Measurements from ENCODE around the gene RPL22.

The RPL22 gene

DNA sequence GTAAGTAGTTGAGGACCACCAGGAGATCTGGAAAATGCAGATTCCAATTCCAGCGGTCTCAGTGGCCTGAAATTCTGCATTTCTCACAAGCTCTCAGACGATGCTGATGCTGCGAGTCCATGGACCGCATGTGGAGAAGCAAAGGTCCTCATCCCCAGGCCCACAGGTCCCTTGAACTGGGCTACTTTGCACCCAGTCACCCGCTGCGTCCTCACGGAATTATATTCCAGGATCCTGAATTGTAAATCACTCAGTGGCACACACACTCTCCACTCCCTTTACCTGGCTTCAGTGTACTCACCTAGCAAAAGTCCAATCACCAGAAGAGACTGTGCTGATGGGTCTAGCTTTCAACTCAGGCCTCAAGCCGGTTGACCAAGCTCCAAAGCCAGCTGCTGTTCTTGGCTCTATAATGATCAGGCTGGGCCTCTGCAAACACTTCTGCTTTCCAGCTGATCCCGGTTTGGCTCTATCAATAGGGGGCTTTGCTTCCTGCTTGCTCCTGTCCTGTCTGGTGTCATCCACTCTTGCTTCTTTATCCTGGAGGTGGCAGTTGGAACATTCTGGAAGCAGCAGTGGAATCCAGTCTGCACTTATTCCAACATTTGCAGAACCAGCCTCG is 904 bp upstream of the RPL22 start:
- no peak for DNase-seq (ENCODE audit: low spot score)

DNA sequence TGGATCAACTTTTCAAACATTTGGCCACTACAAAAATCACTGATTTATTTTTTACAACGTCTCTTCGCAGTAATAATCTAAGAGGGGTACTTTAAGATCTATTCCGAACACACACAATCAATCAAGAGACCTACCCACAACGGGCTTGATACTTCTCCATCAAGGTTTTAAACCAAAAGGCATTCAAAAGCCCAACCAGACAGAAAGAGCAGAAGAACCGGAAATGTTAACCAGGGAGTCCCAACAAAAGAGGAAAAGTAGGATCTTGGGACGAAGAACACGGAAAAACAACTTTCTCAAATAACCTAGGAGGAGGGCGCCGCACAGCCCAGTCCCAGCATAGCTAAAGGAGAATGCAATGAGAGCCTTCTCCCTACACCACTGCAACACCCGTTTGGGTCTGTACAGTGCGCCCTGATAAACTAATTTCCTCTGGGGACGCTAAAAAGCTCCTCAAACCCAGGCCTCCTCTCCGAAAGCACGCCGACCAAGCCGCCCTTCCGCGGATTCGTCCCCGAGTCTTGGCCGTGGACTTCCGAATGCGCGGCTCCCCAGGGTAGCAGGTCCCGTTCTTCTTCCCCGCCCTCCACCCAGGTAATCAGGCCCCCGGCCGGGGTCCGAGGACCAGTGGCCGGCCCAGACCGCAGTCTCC is 623 bp downstream of the RPL22 start:
- no peak for DNase-seq (ENCODE audit: low spot score)

DNA sequence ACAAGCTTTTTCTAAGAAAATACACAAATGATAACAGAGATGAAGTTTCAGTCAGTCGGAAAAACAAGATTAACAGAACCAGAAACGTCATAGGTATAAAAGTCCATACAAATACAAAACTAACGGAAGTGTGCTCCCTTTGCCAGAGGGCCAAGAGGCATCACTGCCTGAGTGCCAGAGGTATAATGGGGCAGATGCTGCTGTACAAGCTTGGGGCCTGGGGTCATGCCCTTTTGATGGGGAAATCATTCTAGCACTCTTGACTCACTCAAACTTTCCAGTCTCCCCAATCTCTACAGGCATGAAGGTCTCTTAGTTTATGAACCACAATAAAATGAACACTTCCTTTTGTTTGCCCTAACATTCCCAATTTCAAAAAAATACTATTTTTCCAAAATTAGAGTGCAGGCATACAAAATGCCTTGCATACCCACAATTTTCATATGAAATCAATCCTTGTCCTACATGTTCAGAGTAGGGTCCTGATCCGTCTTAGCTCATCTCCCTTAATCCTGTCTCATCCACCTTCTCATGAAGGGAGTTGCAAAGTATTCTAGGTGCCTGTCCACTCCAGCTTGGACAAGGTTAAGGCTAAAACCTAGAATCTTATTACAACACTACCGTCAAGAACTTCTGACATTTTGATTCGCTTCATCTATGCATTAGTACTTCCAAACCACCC is 1.5 kb downstream of the RPL22 start:
- DNase-seq (ENCODE audit: low spot score) = no peak

DNA sequence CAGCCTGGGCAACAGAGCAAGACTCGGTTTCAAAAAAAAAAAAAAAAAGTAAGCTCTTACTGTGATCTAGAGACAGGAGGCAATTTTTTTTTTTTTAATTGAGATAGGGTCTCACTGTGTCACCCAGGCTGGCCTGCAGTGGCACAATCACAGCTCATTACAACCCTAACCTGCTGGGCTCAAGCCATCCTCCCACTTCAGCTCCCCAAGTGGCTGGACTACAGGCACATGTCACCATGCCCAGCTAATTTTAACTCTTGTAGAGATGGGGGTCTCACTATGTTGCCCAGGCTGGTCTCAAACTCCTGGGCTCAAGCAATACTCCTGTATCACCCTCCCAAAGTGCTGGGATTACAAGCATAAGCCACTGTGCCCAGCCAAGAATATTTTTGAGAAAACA is 7.4 kb downstream of the RPL22 start:
- DNase-seq (ENCODE audit: low spot score) = no peak

DNA sequence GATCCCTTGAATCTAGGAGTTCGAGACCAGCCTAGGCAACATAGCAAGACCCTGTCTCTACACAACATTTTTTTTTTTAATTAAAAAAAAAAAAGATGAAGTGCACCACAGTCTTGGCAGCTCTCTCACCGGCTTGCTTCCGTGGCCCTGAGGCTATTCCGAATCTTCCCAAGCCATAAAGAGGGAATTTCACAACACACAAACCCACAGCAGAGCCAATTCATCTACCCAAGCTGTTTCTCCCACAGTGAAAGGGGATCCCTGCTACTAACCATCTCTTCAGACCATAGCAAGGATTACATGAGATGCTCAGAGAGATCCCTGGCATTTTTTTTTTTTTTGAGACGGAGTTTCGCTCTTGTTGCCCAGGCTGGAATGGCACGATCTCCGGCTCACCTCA is 10.9 kb downstream of the RPL22 start:
- DNase-seq (ENCODE audit: low spot score) = no peak

DNA sequence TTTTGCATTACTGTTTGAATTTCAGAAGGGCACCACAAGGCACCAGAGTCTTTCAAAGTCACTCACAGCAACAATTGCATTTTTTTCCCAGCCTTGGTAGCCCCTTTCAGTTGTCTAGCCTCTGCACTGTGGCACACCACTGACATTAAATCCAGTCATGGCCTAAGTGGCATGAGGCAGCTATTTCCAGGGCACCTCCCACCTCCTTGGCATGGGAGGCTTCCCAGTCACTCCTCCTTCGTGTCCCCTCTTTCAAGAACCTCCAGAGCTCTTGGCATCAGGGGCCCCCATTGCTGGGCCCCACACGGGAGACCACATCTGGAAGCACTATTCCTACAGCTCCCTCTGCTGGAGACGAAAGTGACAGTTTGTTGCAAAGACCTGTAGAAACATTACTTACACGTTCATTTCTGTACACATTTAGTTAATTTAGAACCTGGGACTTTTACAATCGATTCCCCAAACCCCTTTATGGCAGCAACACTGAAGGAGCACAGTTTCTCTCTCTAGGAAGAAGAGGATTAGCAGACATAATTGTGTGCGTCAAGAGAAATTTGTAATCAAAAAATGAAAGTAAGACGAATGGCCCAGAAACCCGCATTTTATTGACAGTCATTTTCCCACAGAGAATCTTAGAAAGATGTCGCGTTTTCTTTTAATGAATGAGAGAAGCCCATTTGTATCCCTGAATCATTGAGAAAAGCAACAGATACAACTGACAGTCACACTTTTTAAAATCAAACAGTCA is 13.6 kb downstream of the RPL22 start:
- DNase-seq (ENCODE audit: low spot score) = no peak

DNA sequence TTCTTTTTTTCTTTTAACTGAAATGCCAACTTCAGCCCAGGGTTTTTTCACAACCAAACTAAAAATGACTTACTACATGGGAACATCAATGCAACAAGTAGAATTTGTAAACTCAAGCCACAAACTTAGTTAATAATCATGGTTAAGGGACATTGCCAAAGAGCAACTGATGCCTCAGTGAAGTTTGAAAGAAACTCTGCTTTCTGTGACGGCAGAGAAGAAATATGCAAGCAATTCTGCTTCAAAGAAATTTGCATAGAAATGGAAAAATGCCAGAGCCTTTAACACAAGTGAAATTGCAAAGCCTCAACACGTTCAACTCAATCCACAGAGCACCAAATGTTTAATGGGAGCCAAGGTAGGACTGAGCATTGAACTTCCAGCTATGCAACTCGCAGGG is 14.2 kb downstream of the RPL22 start:
- DNase-seq (ENCODE audit: low spot score) = no peak

DNA sequence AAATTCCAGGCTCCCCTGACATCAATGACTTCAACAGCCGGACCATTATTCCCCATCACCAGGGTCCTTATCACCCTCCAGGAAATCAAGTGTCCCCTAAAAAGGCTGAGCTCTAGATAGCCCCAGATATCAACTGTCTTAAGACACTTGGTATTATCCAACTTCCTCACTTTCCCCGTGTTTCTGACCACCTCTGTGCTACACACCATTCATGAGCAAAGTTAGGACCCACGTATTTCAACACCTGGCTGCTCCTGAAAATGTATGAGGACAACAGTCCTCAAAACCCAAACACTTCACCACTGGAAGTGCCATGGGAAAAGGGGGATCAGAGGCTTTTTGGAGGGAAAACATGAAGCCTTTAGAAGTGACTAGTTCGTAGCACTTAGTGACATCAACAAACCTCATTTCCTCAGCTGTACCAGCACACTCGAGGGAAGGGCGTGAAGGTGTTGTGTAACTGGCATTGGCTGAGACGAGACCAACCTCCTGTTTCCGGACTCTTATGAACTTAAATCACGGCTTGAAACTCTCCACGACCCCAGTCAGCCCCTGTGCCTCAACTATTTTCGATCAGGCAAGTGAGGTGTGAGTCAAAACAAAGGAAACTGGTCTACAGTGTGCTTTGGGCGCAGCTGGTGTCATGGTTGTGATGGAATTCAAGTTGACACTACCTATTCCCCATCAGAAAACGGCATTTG is 15.2 kb downstream of the RPL22 start:
- no peak for DNase-seq (ENCODE audit: low spot score)

DNA sequence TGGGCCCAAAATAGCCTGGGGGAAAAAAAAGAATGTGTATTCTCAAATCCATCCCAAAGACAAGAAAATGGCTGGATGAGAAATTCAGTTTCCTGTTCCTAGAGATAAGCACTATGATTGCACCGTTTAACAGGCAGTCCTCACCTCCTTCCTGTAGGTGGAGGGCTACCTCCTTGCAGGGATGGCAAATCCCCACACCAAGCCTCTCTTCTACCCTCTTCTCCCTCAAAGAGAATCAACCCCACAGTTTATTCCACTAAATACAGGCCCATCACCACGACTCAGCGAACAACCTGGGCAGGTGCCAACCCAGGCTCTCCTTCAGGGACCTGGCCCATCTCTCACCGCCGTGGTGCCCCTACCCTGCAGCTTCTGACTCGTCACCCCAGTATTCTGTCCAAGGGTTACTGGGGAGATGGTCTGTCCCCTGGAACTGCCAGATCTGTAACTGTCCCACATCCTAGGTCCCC is 15.8 kb downstream of the RPL22 start:
- DNase-seq (ENCODE audit: low spot score) = no peak

DNA sequence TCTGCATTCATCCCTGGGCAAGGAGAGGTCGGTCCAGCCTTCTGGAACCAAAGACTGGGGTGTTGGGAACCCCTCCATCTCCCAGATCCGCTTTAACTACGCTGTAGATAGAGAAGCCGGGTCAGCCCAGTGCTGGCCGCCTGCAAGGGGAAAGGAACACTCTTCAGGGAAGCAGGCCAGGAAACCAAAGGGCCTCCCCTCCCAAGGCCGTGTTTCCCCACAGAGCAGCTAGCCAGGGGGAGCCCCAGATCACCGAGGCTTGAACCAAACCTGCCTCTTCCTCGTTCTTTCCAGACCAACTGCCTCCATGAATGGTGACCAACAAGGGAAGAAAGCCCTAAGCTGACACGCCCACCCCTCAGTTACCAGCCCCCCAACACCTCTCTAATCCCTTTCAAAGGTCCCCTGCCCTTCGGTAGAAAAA is 18.0 kb downstream of the RPL22 start:
- no peak for DNase-seq (ENCODE audit: low spot score)

DNA sequence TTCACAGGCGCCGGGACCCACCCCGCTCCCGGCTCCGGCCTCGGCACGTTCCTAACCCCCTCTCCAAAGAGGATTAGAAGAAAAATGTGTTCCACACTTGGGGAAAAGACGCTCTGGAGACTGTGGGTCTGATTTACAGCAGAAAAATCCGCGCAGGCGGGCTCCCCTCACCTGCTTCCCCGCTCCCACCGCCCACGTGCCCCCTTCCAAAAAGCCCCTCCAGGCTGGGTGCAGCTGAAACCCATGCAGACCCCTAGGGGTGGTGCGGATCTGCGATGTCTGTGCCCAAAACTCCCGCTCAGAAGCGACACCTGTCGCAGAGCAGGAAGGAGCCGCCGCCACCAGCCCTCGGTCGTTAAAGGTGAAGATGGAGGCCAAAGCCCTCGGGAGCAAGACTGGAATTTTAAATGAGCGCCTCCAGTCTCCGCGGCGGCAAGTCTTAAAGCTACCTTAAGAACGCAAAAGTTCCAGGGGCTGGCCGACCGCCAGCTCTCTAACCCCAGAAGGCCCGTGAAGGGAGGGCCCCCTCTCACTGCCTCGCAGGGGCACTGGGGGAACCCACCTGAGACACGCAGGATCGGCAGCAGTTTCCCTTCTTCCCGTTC is 18.6 kb downstream of the RPL22 start:
- no peak for DNase-seq (ENCODE audit: low spot score)

DNA sequence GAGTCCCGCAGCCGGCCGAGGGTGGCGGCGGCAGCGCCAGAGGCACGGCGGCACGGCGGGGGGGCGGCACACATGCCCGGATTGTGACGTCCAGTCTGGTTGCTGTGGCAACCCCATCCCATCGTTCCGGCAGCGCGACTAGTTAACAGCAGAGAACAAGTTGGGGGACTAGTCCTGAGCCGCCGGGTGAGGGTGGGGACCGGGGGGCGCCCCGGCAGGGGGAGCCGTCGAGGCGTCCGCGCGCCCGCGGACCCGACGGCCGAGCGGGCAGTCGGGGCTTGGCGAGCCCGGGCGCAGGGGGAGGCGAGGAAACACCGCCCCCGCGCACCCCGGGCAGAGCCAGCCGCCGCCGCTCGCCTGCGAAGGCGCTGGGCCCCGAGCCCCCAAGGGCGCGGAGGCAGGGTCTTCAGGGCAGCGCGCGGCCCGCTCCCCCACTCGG is 19.1 kb downstream of the RPL22 start, which contains the start of gene CHD5:
CHD5 (minus strand) TSS at position 54 of the 439 bp plus-strand sequence. CDS start 298 bp downstream, outside the sequence.
- no peak for DNase-seq (ENCODE audit: low spot score)

DNA sequence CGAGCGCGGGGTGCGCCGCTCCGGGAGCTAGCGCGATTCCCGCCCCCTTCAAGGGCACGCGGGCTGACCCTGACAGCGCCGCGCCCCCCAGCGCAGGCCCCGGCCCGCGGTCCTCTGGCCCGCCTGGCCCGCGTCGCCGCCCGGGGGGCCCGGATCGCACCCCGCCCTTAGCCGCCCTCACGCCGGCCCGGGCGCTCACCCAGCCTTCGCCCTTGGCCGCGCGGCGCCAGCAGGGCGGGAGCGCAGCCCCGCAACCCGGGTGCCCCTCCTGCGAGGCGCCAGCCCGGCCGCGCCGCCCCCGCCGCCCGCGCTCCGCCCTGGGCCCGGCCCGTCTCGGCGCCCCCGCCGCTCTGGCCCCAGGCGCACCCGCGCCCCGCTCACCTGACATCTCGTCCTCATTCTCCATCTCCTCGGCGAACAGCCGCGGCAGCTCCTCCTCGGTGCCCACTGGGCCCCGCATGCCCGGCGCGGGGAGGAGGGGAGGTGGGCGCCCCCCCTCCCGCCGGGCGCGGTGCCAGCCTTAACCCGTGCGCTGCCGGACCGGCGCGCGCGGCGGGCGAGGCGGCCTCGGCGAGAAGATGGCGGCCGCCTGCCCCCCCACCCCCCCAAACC is 19.7 kb downstream of the RPL22 start:
- DNase-seq (ENCODE audit: low spot score) = no peak

DNA sequence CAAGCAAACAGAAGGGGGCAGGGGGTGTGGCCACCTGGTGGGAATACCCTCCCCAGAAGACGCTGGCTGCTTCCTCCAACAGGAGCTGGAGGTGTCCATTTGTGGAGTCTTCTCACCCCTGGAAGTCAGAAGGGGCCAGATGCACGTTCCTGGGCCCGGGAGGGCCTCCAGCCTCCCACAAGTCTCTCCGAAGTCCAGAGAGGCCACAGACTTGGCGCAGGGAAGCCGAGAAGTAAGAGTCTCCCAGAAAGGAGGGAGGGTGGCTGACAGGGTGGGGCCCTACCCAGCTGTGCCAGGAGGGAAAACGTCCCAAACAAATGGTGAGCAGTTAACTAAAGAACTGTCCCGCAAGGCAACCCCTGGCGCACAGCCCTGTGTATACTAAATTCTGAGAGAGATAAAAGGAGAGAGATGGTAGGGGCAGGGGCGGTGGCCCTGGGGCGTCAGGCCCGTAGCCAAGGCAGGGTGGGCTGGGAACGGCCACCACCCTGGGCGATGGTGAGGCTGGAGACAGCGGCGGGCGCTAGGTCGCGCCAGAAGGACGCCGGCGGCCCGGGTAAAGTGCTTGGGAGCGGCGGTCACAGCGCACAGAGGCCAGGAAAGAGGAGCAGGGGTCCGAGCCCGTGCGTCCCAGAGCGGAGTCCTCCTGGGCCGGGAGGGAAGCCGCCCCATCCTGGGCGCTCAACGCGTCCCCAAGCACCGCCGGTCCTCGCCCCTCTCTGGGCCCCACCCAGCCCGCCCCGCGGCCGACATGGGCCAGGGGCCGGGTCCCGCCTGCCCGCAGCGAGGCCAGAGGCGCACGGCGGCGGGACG is 20.4 kb downstream of the RPL22 start:
- DNase-seq (ENCODE audit: low spot score) = no peak

DNA sequence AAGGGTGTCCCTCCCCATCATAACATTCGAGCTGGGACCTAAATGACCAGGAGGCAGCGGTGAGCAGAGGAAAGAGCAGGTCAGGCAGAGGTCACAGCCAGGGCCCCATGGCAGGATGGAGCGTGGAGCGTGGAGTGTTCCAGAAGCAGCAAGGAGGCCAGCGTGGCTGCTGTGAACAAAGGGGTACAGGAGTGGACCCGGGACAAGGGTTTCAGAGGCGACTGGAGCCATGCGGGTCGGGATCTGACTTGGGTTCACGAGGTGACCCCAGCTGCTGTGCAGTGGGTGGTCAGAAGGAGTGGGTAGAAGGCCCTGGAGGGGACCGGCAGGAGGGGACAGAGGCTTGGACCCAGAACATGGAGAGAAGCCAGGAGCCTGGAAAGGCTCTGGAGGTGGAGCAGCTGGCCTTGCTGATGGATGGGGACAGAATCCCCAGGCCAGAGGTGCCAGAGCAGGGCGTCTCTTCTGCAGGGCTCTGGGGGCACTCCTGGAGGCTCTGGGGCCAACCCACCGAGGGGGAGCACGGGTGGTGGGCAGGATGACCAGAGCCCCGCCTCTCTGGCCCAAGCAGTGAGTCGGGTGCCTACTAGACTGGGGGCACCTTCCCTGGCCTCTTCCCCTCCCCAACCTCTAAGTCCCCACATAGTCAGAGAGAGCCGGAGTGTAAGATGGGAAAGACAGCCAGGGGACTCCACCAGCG is 21.6 kb downstream of the RPL22 start:
- DNase-seq (ENCODE audit: low spot score) = no peak

DNA sequence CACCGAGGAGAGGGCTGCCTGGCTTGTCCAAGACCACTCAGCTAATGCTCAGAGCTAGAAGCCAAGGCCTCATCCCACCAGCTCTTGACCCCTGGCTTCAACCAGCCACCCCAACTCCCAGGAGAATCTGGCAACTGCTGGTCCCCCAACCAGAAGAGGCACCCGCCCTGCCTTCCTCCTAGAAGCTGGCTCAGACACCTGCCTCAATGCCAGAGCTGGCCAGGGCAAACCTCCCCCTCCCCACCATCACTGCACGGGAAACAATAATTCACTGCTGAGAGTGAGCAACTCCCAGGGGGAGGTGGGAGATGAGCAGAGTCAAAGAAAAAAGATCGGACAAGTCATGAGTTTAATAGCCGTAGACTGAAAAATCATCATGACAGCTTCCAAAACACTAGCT is 22.6 kb downstream of the RPL22 start:
- no peak for DNase-seq (ENCODE audit: low spot score)

DNA sequence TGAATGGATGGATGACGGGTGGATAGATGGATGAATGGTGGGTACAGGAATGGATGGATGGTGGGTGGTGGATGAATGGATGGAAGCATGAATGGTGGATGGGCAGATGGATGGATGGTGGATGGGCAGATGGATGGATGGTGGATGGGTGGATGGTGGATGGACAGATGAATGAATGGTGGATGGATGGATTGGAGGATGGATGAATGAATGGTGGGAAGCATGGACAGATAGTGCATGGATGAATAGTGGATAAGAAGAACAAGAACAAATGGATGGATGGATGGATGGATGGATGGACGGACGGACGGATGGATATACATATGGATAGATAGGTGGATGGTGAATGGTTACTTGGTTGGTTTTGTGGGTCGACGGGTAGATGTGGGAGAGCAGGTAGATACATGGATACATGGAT is 24.0 kb downstream of the RPL22 start:
- no peak for DNase-seq (ENCODE audit: low spot score)

DNA sequence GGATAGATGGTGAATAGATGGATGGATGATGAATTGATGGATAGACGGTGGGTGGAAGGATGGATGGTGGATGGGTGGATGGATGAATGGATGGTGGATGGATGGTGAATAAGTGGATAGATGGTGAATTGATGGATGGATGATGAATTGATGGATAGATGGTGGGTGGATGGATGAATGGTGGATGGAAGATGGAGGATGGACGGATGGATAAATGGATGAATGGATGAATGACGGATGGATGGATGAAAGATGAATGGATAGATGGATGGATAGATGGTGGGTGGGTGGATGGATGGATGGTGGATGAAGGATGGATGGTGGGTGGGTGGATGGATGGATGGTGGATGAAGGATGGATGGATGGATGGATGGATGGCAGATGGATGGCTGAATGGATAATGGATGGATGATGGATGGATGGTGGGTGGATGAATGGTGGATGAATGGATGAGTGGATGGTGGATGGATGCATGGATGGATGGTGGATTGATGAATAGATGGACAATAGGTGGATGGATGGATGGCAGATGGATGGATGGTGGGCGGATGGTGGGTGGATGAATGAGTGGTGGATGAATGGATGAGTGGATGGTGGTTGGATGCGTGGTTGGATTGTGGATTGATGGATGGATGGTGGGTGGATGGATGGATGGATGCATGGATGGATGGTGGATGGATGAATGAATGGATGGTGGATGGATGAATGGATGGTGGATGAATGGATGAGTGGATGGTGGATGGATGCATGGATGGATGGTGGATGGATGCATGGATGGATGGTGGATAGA is 24.6 kb downstream of the RPL22 start:
- DNase-seq (ENCODE audit: low spot score) = no peak

DNA sequence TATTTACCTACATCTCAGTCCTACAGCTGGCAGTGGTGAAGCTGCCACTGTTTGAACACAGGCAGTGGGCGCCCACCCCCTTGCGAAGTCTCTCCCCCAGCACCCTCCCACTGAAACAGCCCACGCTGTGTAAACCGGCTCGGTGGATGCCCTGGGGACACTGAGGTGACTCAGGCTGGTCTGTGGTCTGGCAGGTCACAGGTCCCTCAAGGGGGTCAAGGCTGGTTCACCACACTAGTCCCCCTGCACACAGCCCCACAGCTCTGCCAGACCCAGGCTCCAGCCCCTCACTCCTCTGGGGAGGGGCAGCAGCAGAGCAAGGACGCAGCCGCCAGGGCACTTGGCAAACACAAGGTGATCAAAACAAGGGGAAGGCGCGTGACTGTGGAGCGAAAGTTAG is 26.8 kb downstream of the RPL22 start:
- DNase-seq (ENCODE audit: low spot score) = no peak
